ENCODE data around the gene NID2. TPM values are rescaled to one million over a fixed set of nuclear protein-coding genes. Genes with fewer than 3 reads are reported as not detected.
A peak's percentile ranks its signal among the peaks of the same experiment; 100 is the strongest.

NID2 gene
- total and polyA plus RNA-seq, 2 donors (not counting 1 experiment from before 2014, with no cell fraction given): 181 to 2,513 TPM

DNA sequence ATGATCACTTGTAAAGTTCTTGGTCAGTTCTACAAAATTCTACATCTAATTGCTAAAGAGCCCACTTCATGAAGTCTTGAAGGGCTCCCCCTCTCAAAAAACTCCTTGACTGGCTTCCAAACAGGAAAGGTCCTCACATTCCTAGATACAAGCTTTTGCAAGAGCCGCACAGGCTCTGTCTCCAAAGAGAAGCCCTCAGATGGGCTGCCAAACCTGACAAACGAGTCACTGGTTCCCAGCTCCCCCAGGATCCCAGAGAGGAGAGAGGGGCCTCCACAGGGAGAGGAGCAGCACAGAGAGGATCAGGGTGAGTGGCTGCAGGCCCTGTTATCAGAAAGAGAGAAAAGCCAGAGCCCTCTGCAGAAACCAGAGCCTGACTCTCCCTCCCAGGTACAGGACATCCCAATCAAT, 5.8 kb downstream of the NID2 start:
- Histone ChIP-seq H3K27me3 (ENCODE audit: control insufficient read depth, insufficient read depth, low read length) (no peaks in the 10 kb centered on the region), H4K20me1 (ENCODE audit: control insufficient read depth, extremely low read depth, insufficient read depth, low read length) (no peaks in the 10 kb centered on the region), H3K4me3 (replicated peaks in 1 of 4; ENCODE audit: control extremely low read depth in 1 of 4, insufficient read depth in 1 of 4, low read depth in 3 of 4, low read length in 4 of 4) (peak overlapping the region in 3 of 4 experiments; percentile 7 to 29 (median 11)), H3K9ac (ENCODE audit: insufficient read depth, low read length) (no peak overlapping the region), H3K9me3 (ENCODE audit: control insufficient read depth, insufficient read depth, low read depth, low read length) (no peaks in the 10 kb centered on the region), H2AFZ (ENCODE audit: low read length) (no peak overlapping the region), H3K36me3 (ENCODE audit: control insufficient read depth, insufficient read depth, low read length) (peaks cover 20% of the 10 kb centered on the region), H3K27ac (ENCODE audit: insufficient read depth, low read length) (no peak overlapping the region), H3K4me1 (ENCODE audit: control insufficient read depth, extremely low read depth, insufficient read depth, low read length) (peaks cover 27% of the 10 kb centered on the region), H3K79me2 (ENCODE audit: control insufficient read depth, insufficient read depth, low read length) (peaks cover 86% of the 10 kb centered on the region), H3K4me2 (ENCODE audit: extremely low read depth, insufficient read depth, low read length) (peak overlapping the region; percentile 58)
- no peak for TF ChIP-seq EZH2 (IDR thresholded peaks at IDR 0.05; ENCODE audit: low read length, missing control alignments)
- TF ChIP-seq, protein P1, sequence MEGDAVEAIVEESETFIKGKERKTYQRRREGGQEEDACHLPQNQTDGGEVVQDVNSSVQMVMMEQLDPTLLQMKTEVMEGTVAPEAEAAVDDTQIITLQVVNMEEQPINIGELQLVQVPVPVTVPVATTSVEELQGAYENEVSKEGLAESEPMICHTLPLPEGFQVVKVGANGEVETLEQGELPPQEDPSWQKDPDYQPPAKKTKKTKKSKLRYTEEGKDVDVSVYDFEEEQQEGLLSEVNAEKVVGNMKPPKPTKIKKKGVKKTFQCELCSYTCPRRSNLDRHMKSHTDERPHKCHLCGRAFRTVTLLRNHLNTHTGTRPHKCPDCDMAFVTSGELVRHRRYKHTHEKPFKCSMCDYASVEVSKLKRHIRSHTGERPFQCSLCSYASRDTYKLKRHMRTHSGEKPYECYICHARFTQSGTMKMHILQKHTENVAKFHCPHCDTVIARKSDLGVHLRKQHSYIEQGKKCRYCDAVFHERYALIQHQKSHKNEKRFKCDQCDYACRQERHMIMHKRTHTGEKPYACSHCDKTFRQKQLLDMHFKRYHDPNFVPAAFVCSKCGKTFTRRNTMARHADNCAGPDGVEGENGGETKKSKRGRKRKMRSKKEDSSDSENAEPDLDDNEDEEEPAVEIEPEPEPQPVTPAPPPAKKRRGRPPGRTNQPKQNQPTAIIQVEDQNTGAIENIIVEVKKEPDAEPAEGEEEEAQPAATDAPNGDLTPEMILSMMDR (conservative IDR thresholded peaks at IDR 0.05 in 1 of 2, IDR thresholded peaks at IDR 0.05 in 1 of 2; ENCODE audit: low read depth in 1 of 2, low read length in 2 of 2): no peak
- DNase-seq (ENCODE audit: low read depth in 2 of 2): peak in 1 of 2 donors; percentile 36

DNA sequence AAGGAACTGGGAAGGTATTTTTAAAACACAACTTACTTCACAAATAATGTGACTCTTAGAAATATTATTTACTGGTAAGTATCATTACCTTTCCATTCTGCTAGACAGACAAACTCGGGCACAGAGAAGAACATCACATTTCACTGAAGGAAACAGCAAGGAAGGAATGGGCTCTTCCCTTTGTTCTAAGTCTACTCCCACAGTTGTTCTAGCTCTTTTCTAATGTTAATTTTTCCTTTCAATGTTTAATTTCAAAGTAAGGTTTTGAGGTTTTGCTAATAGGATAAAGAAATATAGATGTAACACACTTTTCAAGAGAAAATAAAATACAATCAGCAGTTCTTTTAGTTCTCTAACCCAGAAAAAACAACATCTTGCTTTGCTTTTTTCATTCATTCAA, 7.0 kb downstream of the NID2 start:
- Histone ChIP-seq H4K20me1 (ENCODE audit: control insufficient read depth, extremely low read depth, insufficient read depth, low read length) (no peaks in the 10 kb centered on the region), H3K36me3 (ENCODE audit: control insufficient read depth, insufficient read depth, low read length) (peaks cover 21% of the 10 kb centered on the region), H3K9ac (ENCODE audit: insufficient read depth, low read length) (no peak overlapping the region), H3K27ac (ENCODE audit: insufficient read depth, low read length) (no peak overlapping the region), H2AFZ (ENCODE audit: low read length) (no peak overlapping the region), H3K9me3 (ENCODE audit: control insufficient read depth, insufficient read depth, low read depth, low read length) (no peaks in the 10 kb centered on the region), H3K27me3 (ENCODE audit: control insufficient read depth, insufficient read depth, low read length) (no peaks in the 10 kb centered on the region), H3K4me1 (ENCODE audit: control insufficient read depth, extremely low read depth, insufficient read depth, low read length) (peaks cover 27% of the 10 kb centered on the region), H3K79me2 (ENCODE audit: control insufficient read depth, insufficient read depth, low read length) (peaks cover 78% of the 10 kb centered on the region), H3K4me3 (replicated peaks in 1 of 4; ENCODE audit: control extremely low read depth in 1 of 4, insufficient read depth in 1 of 4, low read depth in 3 of 4, low read length in 4 of 4) (no peak overlapping the region), H3K4me2 (ENCODE audit: extremely low read depth, insufficient read depth, low read length) (peak overlapping the region; percentile 41)
- TF ChIP-seq EZH2 (IDR thresholded peaks at IDR 0.05; ENCODE audit: low read length, missing control alignments): no peak
- TF ChIP-seq, protein P1 (conservative IDR thresholded peaks at IDR 0.05 in 1 of 2, IDR thresholded peaks at IDR 0.05 in 1 of 2; ENCODE audit: low read depth in 1 of 2, low read length in 2 of 2): no peak
- DNase-seq (ENCODE audit: low read depth in 2 of 2): no peak

DNA sequence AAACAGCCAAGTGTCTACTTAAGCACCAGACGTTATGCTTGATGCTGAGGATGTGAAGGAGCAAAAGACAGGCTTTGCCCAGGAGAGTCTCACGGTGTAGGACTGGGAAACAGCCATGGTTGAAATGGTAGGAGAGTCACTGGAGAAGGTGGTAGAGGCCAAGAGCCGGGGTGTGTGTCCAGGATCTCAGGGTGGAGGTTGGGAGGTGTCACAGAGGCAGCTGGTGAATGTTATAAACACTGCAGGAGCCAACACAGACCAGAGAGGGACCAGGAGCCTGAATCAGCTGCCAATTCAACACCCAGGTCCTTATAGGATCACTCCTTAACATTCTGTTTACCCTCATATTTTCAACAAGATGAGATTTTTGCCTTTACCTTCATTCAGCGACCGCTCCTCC, 7.5 kb downstream of the NID2 start:
- Histone ChIP-seq H3K4me2 (ENCODE audit: extremely low read depth, insufficient read depth, low read length) (peak overlapping the region; percentile 65), H3K4me1 (ENCODE audit: control insufficient read depth, extremely low read depth, insufficient read depth, low read length) (peaks cover 27% of the 10 kb centered on the region), H3K36me3 (ENCODE audit: control insufficient read depth, insufficient read depth, low read length) (peaks cover 19% of the 10 kb centered on the region), H3K4me3 (replicated peaks in 1 of 4; ENCODE audit: control extremely low read depth in 1 of 4, insufficient read depth in 1 of 4, low read depth in 3 of 4, low read length in 4 of 4) (no peak overlapping the region), H3K9me3 (ENCODE audit: control insufficient read depth, insufficient read depth, low read depth, low read length) (no peaks in the 10 kb centered on the region), H3K9ac (ENCODE audit: insufficient read depth, low read length) (no peak overlapping the region), H3K27me3 (ENCODE audit: control insufficient read depth, insufficient read depth, low read length) (no peaks in the 10 kb centered on the region), H3K27ac (ENCODE audit: insufficient read depth, low read length) (no peak overlapping the region), H3K79me2 (ENCODE audit: control insufficient read depth, insufficient read depth, low read length) (peaks cover 75% of the 10 kb centered on the region), H2AFZ (ENCODE audit: low read length) (no peak overlapping the region), H4K20me1 (ENCODE audit: control insufficient read depth, extremely low read depth, insufficient read depth, low read length) (no peaks in the 10 kb centered on the region)
- peak in 1 of 2 donors; percentile 51 for DNase-seq (ENCODE audit: low read depth in 2 of 2)
- no peak for TF ChIP-seq EZH2 (IDR thresholded peaks at IDR 0.05; ENCODE audit: low read length, missing control alignments)
- TF ChIP-seq, protein P1 (conservative IDR thresholded peaks at IDR 0.05 in 1 of 2, IDR thresholded peaks at IDR 0.05 in 1 of 2; ENCODE audit: low read depth in 1 of 2, low read length in 2 of 2): no peak
